Astrocyte of the spinal cord (primary cell): ENCODE results near the gene KCNK3.

Source experiments
- DNase-seq: peaks from one replicate; pipeline ENCODE4 v3.0.0; 2011; ENCODE audit warnings: low read depth, low spot score
- H3K4me3 ChIP-seq: 2 replicates; pipeline ENCODE4 v1.5.1; 2011; ENCODE audit warnings: low read depth, mild to moderate bottlenecking, low read length, moderate library complexity
- CTCF ChIP-seq: IDR thresholded peaks from 2 replicates; pipeline ENCODE4 v1.5.1; 2012; ENCODE audit warnings: low read depth, mild to moderate bottlenecking, low read length, inconsistent platforms
- in situ Hi-C: cut with HindIII; loops from 2 replicates; pipeline ENCODE4 v1.10.0; 2017; ENCODE audit warnings: low sequenced_read_pairs

Gene KCNK3

GRCh38 chr2:26672112-26672817, 20.3 kb upstream of the KCNK3 start:
- no peak overlapping the region for H3K4me3 ChIP-seq
- DNase-seq: no peak
- in situ Hi-C loops: no loop called here
- TF ChIP-seq CTCF: no peak

- TF ChIP-seq CTCF: no peak
- no peak for DNase-seq
- H3K4me3 ChIP-seq: no peak overlapping the region
- in situ Hi-C loops: no loop called here
These were observed 19.6 kb upstream of the KCNK3 start for GRCh38 chr2:26672818-26673393.

- no peak for TF ChIP-seq CTCF
- DNase-seq: no peak
- in situ Hi-C loops: no loop called here
- H3K4me3 ChIP-seq: no peak overlapping the region
These were observed 18.3 kb upstream of the KCNK3 start for GRCh38 chr2:26674002-26674751.

GRCh38 chr2:26674771-26675170, 17.8 kb upstream of the KCNK3 start:
- H3K4me3 ChIP-seq: no peak overlapping the region
- no peak for TF ChIP-seq CTCF
- in situ Hi-C loops: no loop called here
- DNase-seq: no peak

GRCh38 chr2:26675651-26676255, 16.8 kb upstream of the KCNK3 start:
- TF ChIP-seq CTCF: no peak
- DNase-seq: no peak
- in situ Hi-C loops: no loop called here

GRCh38 chr2:26678035-26678434, 14.5 kb upstream of the KCNK3 start:
- no peak overlapping the region for H3K4me3 ChIP-seq
- in situ Hi-C loops: no loop called here
- DNase-seq: no peak
- TF ChIP-seq CTCF: no peak

More at GRCh38 chr2:26675651-26676255, 16.8 kb upstream of the KCNK3 start:
- H3K4me3 ChIP-seq: no peak overlapping the region
